ENCODE data around the gene SIN3B. TPM values are rescaled to one million over a fixed set of nuclear protein-coding genes. Genes with fewer than 3 reads are reported as not detected.

The SIN3B gene
- polyA plus RNA-seq, 1 of the 3 experiments (the other 2 are of a cell fraction) = 29.7 TPM

GRCh38 chr19:16912780-16913179 is 83.6 kb downstream of the SIN3B start:
- no peak for TF ChIP-seq GABPA (IDR thresholded peaks at IDR 0.05; ENCODE audit: low read depth)
- Histone ChIP-seq H3F3A (replicated peaks; ENCODE audit: insufficient read depth) (no peaks in the 10 kb centered on the region), H2AFZ (ENCODE audit: low read depth) (no peak overlapping the region), H3K9me2 (no peaks in the 10 kb centered on the region), H3K9me3 (no peaks in the 10 kb centered on the region), H3K4me1 (ENCODE audit: control insufficient read depth in 1 of 2, insufficient read depth in 2 of 2, low read depth in 1 of 2, low read length in 1 of 2) (no peaks in the 10 kb centered on the region), H3K9ac (no peak overlapping the region), H3K27ac (ENCODE audit: low read depth in 2 of 2, low read length in 1 of 2) (no peak overlapping the region), H3K4me2 (no peak overlapping the region), H3K79me2 (ENCODE audit: insufficient read depth) (no peaks in the 10 kb centered on the region), H3K4me3 (ENCODE audit: low read depth in 2 of 2, low read length in 1 of 2) (no peak overlapping the region), H3K36me3 (replicated peaks in 1 of 2; ENCODE audit: control insufficient read depth in 1 of 2, insufficient read depth in 2 of 2, low read length in 1 of 2) (no peaks in the 10 kb centered on the region), H3K27me3 (ENCODE audit: insufficient read depth) (peaks cover 18% of the 10 kb centered on the region; the same call in 1 of the 2 replicates), H4K20me1 (ENCODE audit: insufficient read depth) (no peaks in the 10 kb centered on the region)
- no peak for DNase-seq
- CTCF ChIA-PET = interaction anchor here (1.5 kb wide), 1 partner anchor 12 kb away, joined by 3 read pairs; no protein-coding TSS in a partner anchor
- WGBS (ENCODE audit: low lambda C conversion rate) = under 1% methylated on average over 4 of the region's 4 CpGs
- POLR2A ChIA-PET = no interaction called here

GRCh38 chr19:16914421-16914820 is 85.2 kb downstream of the SIN3B start:
- DNase-seq = no peak
- H4K20me1 ChIP-seq (ENCODE audit: insufficient read depth) = no peaks in the 10 kb centered on the region
- H3K4me1 ChIP-seq (ENCODE audit: control insufficient read depth in 1 of 2, insufficient read depth in 2 of 2, low read depth in 1 of 2, low read length in 1 of 2) = no peaks in the 10 kb centered on the region
- 11% methylated on average over 9 of the region's 11 CpGs for WGBS (ENCODE audit: low lambda C conversion rate)
- ChIA-PET POLR2A (no interaction called here), CTCF (interaction anchor here (0.9 kb wide), 1 partner anchor 15 kb away, joined by 3 read pairs; no protein-coding TSS in a partner anchor)
- no peak for TF ChIP-seq TAF1 (IDR thresholded peaks at IDR 0.05; ENCODE audit: borderline replicate concordance, low read depth, low read length)
- TF ChIP-seq SMC3 (IDR thresholded peaks at IDR 0.05; ENCODE audit: low read depth, low read length) = no peak
- TF ChIP-seq REST (IDR thresholded peaks at IDR 0.05; ENCODE audit: low read depth, low read length) = no peak
- no peak for TF ChIP-seq GATA2 (CRISPR knock-in tag; IDR thresholded peaks at IDR 0.05)
- TF ChIP-seq YY1 (IDR thresholded peaks at IDR 0.05; ENCODE audit: low read depth) = no peak
- no peak for TF ChIP-seq FOXM1 (IDR thresholded peaks at IDR 0.05; ENCODE audit: low read depth)
- no peak for TF ChIP-seq SIN3A (IDR thresholded peaks at IDR 0.05; ENCODE audit: borderline replicate concordance, low read depth, low read length)
- TF ChIP-seq CHD2 (IDR thresholded peaks at IDR 0.05; ENCODE audit: low read length, partially characterized antibody) = no peak
- TF ChIP-seq NRF1 (IDR thresholded peaks at IDR 0.05; ENCODE audit: low read depth, low read length) = no peak
- TF ChIP-seq RCOR1 (IDR thresholded peaks at IDR 0.05; ENCODE audit: low read length) = no peak
- TF ChIP-seq PBX3 (IDR thresholded peaks at IDR 0.05) = no peak
- no peak for TF ChIP-seq MEF2A (IDR thresholded peaks at IDR 0.05; ENCODE audit: borderline replicate concordance, low read depth)
- TF ChIP-seq NFIC (IDR thresholded peaks at IDR 0.05; ENCODE audit: borderline replicate concordance) = no peak
- no peak for TF ChIP-seq MAX (IDR thresholded peaks at IDR 0.05; ENCODE audit: low read depth)
- TF ChIP-seq EZH2phosphoT487 (IDR thresholded peaks at IDR 0.05; ENCODE audit: borderline replicate concordance, low read depth) = no peak
- no peak overlapping the region for H3K4me3 ChIP-seq (ENCODE audit: low read depth in 2 of 2, low read length in 1 of 2)
- H3K27ac ChIP-seq (ENCODE audit: low read depth in 2 of 2, low read length in 1 of 2) = no peak overlapping the region
- H2AFZ ChIP-seq (ENCODE audit: low read depth) = no peak overlapping the region
- H3F3A ChIP-seq (replicated peaks; ENCODE audit: insufficient read depth) = no peaks in the 10 kb centered on the region
- no peak overlapping the region for H3K4me2 ChIP-seq
- H3K9ac ChIP-seq = no peak overlapping the region
- H3K27me3 ChIP-seq (ENCODE audit: insufficient read depth) = peaks cover 27% of the 10 kb centered on the region; the same call in 1 of the 2 replicates
- H3K79me2 ChIP-seq (ENCODE audit: insufficient read depth) = no peaks in the 10 kb centered on the region
- H3K36me3 ChIP-seq (replicated peaks in 1 of 2; ENCODE audit: control insufficient read depth in 1 of 2, insufficient read depth in 2 of 2, low read length in 1 of 2) = no peaks in the 10 kb centered on the region
- no peaks in the 10 kb centered on the region for H3K9me2 ChIP-seq
- H3K9me3 ChIP-seq = no peaks in the 10 kb centered on the region

All from SK-N-SH (cell line).